Limb (tissue), 2 donors: ENCODE data around the gene GAB4.
A peak's percentile ranks its signal among the peaks of the same experiment; 100 is the strongest.
"Not testable (repeated sequence)": the region's sequence is repeated elsewhere in the genome, so short reads cannot be mapped to it uniquely, and the experiment has no call there.

Experiments
- DNase-seq, 2 donors: peaks; one replicate each; pipeline ENCODE4 v3.0.0-alpha.2; 2016; ENCODE audit errors: extremely low spot score in 2 of 2

Gene GAB4

DNA sequence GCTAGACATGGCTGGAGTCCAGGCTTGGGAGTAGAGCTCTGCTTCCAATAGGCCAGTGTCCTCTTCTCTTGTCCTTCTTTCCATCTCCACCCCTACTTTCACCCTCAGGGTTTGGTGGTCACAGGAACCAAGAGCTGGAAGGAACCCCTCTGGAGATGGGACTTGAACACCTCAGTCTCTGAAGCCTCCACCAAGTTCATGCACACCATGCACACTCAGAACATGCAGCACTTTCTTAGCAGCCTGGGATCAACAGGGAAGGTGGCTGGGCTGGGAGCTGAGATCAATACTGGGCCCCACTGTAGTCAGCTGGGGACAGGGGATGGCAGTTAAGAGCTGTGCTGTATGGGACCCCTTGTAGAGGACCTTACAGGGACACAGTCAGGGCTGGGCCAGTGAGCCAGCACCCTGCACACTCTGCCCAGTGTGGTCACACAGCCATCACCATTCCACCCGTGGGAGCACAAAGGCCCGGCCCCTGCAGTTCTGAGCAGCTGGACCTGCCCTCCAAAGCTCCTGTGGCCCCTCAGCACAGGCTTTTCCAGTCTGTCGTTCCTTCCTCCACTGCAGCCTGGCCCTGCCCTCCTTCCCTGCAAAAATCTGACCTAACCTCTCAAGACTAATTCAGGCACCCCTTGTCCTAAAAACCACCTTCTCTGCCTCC, 47.7 kb downstream of the GAB4 start:
- DNase-seq, result no peak

DNA sequence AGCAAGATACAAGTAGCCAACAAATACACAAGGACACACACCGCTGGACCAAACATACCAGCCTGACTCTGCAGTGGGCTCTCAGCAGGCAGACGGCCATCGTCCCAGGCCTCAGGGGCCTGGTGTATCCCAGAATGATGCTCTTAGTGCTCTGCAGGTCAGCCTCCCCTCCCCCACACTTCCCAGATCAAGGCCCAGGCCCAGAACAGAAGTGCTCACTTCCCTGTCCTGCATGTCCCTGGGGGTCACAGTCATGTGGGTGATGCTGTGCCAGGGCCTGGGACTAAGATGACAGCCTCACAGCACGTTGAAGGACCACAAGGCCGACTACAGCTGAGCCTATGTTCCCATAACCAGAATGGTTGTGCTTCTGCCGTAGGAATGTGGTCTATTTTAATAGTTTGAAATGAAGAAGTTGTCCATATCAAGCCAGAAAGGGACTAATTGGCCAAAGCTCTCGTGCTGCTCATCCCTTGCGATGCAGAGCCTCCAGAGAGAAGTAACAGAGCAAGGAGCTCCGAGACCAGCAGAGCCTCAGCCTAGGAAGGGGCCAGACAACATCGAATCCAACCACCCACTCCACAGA, 48.6 kb downstream of the GAB4 start:
- DNase-seq, result no peak

DNA sequence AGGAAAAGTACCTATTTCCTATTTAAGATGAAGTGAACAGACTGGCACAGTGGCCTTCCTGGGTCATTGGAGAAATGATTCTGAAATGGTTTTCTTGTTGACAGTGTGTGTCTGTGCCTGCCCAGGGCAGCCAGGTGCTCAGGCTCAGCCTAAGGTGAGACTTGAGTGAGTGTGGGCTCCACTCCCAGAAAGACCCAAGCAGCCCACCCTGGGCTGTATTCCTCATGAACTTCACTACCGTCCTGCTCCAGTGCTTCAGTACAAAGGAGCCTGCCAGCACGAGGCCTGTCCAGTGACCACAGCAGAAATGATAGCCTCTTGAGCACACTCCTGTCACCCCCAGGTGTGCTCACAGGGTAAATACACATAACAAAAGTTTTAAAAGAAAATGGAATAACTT, 49.5 kb downstream of the GAB4 start:
- DNase-seq, result no peak

DNA sequence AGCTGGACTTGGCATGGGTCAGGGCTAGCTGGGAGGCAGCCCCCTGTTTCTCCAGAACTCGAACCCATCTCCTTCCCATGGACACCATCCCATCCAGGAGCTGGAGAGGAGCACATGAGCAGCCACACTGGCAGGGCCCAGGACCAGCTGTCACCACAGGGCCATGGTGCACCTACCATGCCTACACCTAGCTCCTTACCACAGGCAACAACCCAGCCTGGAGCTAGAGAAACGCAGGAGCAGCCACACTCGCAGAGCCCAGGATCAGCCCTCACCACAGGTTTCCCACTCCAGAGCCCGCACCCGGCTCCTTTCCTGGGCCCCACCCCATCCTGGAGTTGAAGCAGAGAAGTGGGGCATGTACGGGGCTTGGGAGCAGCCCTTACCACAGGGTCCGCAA, 50.2 kb downstream of the GAB4 start:
- DNase-seq, result no peak

DNA sequence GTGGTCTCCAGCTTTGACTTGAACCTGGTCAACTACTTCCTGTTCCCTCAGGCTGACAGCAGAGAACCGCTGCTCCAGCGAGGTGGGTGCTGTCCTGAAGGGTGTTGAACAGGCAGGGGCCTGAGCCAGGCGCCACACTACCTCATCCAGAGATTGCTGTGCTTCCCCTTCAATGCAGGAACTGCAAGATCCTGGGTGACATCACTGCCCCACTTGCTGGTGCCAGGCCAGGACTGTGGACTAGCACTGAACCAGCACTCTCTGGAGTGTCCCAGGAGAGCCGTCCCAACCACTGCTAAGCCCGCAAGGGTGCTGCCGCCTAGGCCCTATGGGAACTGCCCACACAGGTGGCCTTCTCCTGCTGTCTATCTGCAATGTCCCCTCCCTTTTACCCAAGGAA, 51.7 kb downstream of the GAB4 start:
- no peak for DNase-seq

DNA sequence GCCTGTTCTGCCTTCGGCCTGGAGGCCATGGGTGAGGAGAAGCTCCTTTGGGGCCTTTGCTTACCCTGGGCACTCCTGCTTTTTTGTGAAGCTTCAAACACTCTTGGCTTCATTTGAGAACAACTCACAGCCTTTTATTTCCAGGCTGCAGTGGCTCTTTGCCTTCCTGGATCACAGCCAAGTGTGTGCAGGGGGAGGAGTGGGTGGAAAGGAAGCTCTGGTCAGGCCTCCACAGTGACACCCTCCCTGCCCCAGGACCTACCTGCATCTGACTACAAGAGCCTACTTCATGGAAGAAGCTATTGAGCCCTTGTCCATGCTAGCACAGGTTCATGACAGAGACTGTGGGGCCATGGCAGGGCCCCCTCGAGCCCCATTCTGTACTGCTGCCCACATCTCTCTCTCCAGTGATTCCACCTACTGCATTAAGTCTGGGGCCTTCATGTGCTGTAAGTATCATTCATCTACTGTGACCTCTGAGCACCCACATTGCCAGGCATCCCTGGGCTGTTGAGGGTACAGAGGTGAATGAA, 52.3 kb downstream of the GAB4 start:
- DNase-seq, result peak in 1 of 2 donors; percentile 6

DNA sequence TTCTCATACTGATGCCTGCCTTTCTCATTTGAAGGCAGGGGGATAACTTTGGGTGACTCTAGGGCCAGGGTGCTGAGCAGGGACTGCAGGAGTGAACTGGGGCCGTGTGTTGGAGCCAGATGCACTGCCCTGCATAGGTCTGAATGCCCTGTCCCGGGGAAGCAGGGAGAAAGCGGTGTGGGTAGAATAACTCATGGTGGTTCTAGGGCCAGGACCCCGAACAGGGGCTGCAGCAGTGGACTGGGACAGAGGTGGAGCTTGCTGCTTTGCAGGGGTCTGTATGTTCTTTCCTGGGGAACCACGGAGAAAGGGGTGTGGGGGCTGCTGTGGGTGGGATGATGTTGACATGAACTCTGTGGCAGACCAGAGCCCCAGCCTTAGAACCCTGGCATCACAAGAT, 52.9 kb downstream of the GAB4 start:
- DNase-seq, result no peak

DNA sequence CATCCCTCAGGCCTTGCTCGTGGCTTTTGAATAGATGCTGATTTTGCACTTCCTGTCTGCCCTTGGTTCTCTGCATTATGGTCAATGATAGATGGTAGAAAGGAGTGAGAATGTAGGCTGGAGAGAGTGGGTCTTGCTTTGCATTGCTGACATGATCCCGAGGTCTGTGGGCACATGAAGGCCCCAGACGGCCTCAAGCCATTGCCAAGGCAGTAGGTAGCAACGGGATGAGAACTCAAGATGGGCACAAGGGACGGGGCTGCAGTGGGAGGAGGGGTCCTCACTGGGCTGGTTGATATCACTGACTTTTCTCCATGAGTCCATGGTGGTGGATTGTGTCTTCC, 54.0 kb downstream of the GAB4 start:
- no peak for DNase-seq

DNA sequence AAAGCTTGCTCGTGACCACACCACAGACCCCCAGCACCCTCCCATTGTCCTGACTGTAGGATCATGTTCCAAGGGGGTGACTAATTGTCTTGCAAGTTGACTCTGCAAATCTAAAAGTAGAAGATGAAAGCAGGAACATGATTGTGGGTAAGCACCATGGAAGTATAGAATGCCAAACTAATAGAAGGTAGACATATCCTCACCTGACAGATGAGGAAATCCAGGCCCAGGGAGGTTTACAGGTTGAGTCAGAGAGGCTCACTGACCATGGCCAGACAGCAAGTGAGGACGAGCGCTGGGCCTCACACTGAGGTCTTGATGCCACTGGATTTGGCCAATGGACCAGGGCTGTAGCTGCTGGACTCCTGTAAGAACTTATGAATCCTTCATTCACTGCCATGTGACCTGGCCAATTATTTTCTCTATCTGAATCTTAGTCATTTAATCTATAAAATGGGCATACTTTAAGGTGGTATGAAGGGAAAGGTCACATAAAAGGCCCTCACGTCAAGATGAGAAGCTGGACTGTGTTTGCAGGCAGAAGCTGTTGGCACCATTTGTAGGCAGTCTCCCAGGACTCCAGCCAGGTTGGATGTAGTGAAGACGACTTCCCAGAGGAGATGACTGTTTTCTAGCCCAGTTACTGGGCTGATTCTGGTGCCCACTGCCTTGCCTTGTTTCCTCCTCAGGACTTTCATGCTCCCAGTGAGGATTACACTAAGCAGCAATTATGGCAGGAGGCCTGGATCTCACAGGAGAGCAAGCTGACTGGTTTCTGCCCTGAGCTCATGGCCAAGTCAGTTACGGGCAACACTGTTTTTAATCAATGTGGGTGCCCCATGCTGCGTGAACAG, 54.6 kb downstream of the GAB4 start:
- DNase-seq, result no peak

DNA sequence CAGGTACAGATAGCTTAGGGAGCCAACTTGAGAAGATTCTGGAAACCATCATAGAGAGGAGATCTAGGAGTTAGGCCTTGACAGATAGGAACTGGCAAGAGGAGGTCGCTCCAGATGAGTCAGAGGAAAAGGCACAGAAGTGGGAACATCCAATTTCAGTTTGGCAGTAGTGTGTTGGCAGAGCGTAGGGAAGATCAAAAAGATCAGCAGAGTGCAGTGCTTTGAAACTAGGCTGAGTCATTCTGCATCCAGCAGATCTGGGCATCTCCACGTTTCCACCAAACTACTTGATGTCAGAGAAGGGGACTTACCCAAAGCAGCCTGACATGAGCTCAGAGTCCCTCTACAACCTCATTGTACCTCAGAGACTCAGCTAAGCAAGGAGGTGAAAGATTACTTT, 58.5 kb downstream of the GAB4 start:
- DNase-seq, result no peak

DNA sequence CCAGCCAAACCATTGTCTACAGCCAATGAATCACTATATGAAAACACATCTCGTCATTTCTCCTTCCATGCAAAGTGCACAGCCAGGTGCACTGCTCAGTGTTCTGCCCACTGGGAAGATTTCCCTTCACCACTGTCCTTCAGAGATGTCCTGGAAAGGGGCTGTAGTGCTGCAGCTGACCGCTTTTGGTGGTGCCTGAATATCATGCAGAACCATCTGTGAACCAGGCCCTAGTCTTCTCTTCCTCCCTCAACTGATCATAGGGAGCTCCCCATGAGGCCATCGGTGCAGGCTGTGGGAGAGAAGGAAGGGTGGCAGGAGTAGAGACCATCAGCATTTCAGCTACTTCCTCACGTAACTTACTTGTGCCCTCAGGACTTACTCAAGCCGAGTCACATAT, 70.2 kb downstream of the GAB4 start:
- no peak for DNase-seq

DNA sequence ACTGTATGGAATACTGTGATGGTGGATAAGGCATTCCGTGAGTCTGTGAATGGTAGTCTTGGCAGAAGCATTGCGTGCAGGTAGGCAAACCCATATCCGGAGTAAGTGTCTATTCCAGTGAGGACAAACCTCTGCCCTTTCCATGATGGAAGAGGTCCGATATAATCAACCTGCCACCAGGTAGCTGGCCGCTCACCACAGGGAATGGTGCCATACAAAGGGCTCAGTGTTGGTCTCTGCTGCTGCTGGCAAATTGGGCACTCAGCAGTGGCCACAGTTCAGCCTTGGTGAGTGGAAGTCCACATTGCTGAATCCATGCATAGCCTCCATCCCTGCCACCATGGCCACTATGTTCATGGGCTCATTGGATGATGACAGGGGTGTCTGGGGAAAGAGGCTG, 70.8 kb downstream of the GAB4 start:
- not testable (repeated sequence) for DNase-seq

DNA sequence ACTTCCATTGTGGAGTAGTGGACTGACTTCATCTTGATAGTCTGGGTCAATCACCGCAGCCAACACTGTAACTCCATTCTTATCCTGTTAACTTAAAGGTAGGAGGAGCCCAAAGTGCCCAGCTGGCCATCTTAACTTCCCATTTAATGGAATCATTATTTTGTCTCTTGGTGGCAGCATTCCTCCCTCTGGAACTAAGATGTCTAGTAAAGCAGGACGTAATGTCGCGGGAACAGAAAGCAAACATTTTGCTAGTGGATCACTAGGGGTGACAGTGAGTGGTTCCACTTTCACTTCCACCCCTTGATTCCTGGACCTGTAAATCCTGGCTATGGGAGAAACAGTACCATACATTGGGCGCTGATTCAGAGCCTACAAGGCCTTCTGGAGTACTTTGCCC, 71.4 kb downstream of the GAB4 start:
- DNase-seq, result no peak

DNA sequence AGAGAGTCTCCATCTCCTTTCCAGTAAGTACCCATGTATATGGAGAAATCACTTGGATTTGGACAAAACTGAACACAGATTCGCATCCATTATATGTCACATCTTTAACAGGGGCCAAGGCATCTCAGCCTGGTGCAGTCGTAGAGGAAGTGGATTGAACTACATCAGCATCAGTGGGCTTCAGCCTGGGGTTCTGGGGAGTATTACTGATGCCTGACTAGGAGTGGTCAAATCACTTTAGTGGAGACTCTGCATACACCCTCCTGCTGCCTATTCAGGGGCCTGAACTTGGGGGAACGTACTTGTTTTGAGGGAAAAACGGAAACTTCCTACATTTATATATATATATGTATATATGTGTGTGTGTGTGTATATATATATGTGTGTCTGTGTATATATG, 72.8 kb downstream of the GAB4 start:
- no peak for DNase-seq

DNA sequence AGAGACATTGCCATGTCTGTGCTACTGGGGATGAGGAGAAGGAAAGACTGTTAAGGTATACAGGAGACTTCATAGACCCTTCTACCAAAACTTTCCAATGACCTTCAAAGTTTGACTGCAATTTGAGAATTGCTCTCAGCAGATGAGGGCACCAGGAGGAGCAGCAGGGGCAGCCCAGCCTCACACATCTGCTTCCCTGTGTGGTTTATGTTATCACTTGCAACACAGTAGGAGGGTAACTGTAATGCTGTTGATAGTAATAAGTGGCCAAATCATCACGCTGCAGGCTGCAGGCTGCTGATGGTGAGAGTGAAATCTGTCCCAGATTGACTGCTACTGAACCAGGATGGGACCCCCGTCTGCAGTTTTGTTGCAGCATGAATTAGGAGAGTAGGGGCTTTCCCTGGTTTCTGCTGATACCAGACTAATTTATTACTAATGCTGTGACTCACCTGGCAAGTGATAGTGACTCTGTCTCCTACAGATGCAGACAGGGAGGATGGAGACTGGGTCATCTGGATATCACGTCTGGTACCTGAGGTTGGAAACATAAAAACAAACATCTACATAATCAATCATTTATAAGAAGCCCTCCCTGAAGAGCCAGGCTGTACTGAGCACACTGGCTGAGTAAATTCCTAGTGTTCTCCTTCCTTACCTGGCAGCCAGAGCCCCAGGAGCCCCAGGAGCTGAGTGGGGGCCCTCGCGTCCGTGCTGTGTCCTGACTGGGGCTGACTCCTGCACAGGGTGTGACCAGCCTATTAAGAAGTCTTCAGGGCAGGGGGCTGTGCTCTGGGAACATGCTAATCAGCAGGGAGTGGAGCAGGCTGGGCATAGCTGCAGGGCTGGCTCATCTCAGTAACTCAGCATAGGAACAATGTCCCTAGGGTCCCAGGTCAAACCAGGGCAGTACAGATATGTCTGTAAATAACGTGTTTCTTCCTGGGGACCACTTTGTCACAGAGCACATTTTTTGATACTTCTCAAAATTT, 74.4 kb downstream of the GAB4 start:
- DNase-seq, result no peak

DNA sequence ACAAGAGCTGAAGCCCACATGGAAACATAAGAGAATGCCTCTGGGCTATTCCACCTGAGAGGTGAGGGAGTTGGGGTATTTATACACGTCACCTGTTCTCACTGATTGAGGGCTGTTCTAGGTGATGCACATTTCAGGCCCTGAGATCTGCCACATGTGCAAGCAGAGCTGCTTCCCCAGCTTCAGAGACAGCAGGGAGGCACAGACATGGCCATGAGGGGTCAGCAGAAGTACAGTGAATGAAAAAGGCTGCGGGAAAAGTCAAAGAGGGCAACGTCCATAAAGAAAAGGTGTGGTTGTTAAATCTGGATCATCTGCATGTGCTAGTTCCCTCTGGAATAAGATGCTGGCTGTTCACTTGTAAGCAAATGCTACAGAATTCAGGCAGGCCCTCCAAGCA, 75.4 kb downstream of the GAB4 start:
- DNase-seq, result no peak

DNA sequence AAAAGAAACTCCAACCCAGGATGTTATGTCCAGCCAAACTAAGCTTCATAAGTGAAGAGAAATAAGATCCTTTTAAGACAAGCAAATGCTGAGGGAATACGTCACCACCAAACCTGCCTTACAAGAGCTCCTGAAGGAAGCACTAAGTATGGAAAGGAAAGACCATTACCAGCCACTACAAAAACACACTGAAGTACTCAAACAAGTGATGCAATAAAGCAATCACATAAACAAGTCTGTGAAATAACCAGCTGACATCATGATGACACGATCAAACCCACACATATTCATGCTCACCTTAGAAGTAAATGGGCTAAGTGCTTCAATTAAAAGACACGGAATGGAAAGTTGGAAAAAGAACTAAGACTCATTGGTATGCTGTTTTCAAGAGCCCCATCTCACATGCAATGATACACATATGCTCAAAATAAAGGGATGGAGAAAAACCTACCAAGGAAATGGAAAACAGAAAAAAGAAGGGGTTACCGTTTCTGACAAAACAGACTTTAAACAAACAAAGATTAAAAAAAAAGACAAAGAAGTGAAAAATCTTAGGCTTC, 82.5 kb downstream of the GAB4 start:
- DNase-seq, result no peak

DNA sequence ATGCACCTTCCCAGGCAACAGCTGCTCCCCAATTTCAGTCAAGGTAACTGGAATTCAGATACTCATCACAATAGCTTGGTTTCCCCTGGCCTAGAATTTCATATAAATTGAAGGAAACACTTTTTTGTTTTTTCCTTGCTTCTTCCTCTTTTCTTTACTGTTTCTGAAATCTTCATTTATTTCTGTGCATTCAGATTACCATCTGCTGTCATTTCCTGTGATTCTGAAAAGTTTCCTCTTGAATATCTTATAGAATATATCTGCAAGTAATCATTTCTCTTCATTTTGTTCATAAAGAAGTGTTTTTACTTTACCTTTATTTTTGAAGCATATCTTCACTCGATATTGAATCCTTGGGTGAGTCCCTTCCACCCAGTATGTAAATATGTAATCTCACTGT, 85.3 kb downstream of the GAB4 start:
- no peak for DNase-seq

DNA sequence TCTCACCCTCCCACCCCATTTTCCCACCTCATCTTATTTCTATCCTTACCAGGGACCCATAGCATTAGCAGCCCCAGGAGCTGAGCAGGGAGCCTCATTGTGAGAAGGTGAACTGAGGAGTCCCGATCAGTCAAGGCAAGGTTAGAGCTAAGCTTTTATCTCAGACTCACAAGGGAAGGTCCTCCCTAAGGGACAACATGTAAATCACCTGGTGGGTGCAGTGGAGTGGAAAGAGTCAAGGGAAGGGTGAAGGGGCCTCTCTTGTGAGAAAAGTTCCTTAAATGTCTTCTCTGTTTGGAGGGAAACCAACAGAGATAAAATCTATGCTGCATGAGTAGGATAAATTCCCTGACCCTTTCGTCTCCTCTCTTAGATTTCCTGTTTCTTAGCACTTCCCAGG, 85.9 kb downstream of the GAB4 start:
- no peak for DNase-seq

DNA sequence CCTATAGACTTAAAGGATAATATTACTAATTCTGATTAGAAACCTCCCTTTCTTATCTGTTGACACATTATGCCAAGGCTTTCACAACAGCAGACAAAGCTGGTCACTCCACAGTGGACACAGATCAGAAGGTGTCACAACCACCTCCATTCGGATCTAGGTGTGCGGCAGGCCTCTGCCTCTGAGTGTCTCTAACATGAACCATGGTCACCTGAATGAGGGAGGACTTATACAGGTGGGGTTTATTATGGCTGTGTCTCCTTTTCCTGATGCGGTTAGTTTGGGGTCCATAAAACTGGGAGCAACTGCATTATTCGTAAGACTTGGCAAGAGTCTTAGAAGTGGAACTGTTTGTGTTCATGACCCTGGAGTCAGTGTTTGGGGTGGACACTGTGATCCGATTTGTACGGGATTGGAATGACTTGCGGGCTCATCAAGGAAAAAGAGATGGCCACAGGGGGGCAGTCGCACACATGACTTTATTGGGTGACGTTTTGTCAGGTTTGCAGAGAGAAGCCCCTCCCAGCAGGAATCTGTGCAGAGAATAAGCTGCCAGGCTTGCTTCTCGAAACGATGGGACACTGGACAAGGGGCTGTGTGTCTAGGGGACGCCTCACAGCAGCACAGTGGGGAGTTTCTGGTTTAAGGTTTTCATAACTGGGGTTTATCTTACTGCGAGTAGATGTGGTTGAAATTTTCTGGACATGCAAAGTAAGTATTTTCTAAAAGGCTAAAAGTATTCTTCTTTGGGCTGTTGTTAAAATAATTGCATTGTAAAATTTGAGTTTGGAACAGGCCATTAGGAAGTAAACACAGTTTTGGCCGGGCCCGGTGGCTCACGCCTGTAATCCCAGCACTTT, 90.6 kb downstream of the GAB4 start:
- peak; percentile 33 to 66 for DNase-seq
